GM12878 (cell line): ENCODE results near the gene ADGRV1. TPM values are rescaled to one million over a fixed set of nuclear protein-coding genes. Genes with fewer than 3 reads are reported as not detected.

Experiments used
- ATAC-seq: fragments of 200-7000 bp; cut with Tn5 transposase; 3 replicates; pipeline ENCODE4 v1.9.1; 2020; ENCODE audit warnings: mild to moderate bottlenecking, moderate library complexity
- BruUV-seq: library from RNA; stranded (reverse); fragments of 400-500 nt; replicated peaks from 2 replicates; lab custom pipeline; 2021; lab: Mats Ljungman, UMichigan
- CTCF ChIA-PET: fragments of 300-600 bp; sonication (Branson Sonifier 250); formaldehyde crosslinking; extraction: SDS; loops from one replicate; lab custom pipeline; 2021; ENCODE audit warnings: inconsistent platforms; lab: Yijun Ruan, JAX
- POLR2A ChIA-PET: fragments of 350-600 bp; formaldehyde crosslinking; extraction: SDS; loops from one replicate; lab custom pipeline; 2021; ENCODE audit warnings: inconsistent platforms; lab: Charles Lee
- RAD21 ChIA-PET: fragments of 300-600 bp; sonication (Branson Sonifier 250); formaldehyde crosslinking; loops from one replicate; lab custom pipeline; 2023; ENCODE audit warnings: antibody characterized with exemption; ENCODE audit not compliant: unreplicated experiment; lab: Charles Lee
- SMC1A ChIA-PET: fragments of 300-600 bp; sonication (Branson Sonifier 250); formaldehyde crosslinking; loops from one replicate; lab custom pipeline; 2023; ENCODE audit not compliant: unreplicated experiment, uncharacterized antibody; lab: Charles Lee
- DNase-seq: peaks from one replicate; pipeline ENCODE4 v3.0.0-alpha.2; 2011; ENCODE audit warnings: low read depth, low spot score
- FAIRE-seq: peaks from 3 replicates; lab custom pipeline; 2011; peaks lifted over from hg19 to GRCh38; lab: Jason Lieb, UNC
- H2AFZ ChIP-seq: 2 replicates; pipeline ENCODE4 v1.6.0; 2011; ENCODE audit warnings: low read depth, low read length, control low read depth; ENCODE audit not compliant: control insufficient read depth
- H3K27ac ChIP-seq: 2 replicates; pipeline ENCODE4 v1.5.1; 2011; ENCODE audit warnings: control low read depth; ENCODE audit not compliant: control insufficient read depth, insufficient read depth
- H3K27me3 ChIP-seq, 2 experiments: replicated peaks in 1 of 2; 2 replicates each; pipeline versions ENCODE4 v1.6.0 to v1.6.1; 2011; ENCODE audit warnings: low read length in 1 of 2; ENCODE audit not compliant: control insufficient read depth in 2 of 2, insufficient read depth in 2 of 2
- H3K36me3 ChIP-seq, 2 experiments: 2 replicates each; pipeline ENCODE4 v1.5.1; 2011; ENCODE audit warnings: low read length in 1 of 2; ENCODE audit not compliant: control insufficient read depth in 2 of 2, insufficient read depth in 2 of 2
- H3K4me1 ChIP-seq: 2 replicates; pipeline ENCODE4 v1.6.1; 2011; ENCODE audit warnings: mild to moderate bottlenecking, low read length, moderate library complexity, mixed read lengths; ENCODE audit not compliant: control insufficient read depth, insufficient read depth
- H3K4me2 ChIP-seq: 2 replicates; pipeline ENCODE4 v1.6.0; 2011; ENCODE audit warnings: control low read depth; ENCODE audit not compliant: control insufficient read depth, insufficient read depth
- H3K4me3 ChIP-seq: fragments of 200-600 bp; sonication (generic); 2 replicates; pipeline ENCODE4 v1.5.1; 2016
- H3K79me2 ChIP-seq: 2 replicates; pipeline ENCODE4 v1.6.0; 2011; ENCODE audit warnings: low read length; ENCODE audit not compliant: control insufficient read depth, insufficient read depth
- H3K9ac ChIP-seq: 2 replicates; pipeline ENCODE4 v1.8.0; 2011; ENCODE audit warnings: low read length, control low read depth, mixed read lengths; ENCODE audit not compliant: control insufficient read depth, insufficient read depth
- H3K9me3 ChIP-seq: replicated peaks from 3 replicates; pipeline ENCODE4 v1.5.1; 2011; ENCODE audit warnings: mild to moderate bottlenecking, low read length; ENCODE audit not compliant: control insufficient read depth, insufficient read depth
- H4K20me1 ChIP-seq: 2 replicates; pipeline ENCODE4 v1.6.0; 2011; ENCODE audit not compliant: control insufficient read depth, insufficient read depth
- ATF7 ChIP-seq: fragments of 450-650 bp; IDR thresholded peaks from 2 replicates; pipeline ENCODE4 v1.6.1; 2016; ENCODE audit warnings: low read depth, mild to moderate bottlenecking
- CHD4 ChIP-seq: fragments of 200-600 bp; sonication (generic); IDR thresholded peaks from 2 replicates; pipeline ENCODE4 v1.6.1; 2016; ENCODE audit warnings: mild to moderate bottlenecking
- NR2C1 ChIP-seq: fragments of 450-650 bp; IDR thresholded peaks from 2 replicates; pipeline ENCODE4 v1.6.1; 2017; ENCODE audit warnings: antibody characterized with exemption, mild to moderate bottlenecking, moderate library complexity
- ZNF274 ChIP-seq: IDR thresholded peaks from one replicate; pipeline ENCODE4 v1.8.0; 2011; ENCODE audit not compliant: insufficient read length, insufficient read depth
- WGBS: methylation state at CpG from one replicate; pipeline ENCODE4 v1.1.6; 2016; ENCODE audit warnings: low lambda C conversion rate; ENCODE audit not compliant: insufficient replicate concordance, insufficient coverage; ENCODE audit errors: missing lambda C conversion rate; 5-methylcytosine and 5-hydroxymethylcytosine counted together
- in situ Hi-C: fragments of 300-500 bp; cut with MboI; formaldehyde crosslinking; loops from 9 replicates; pipeline ENCODE4 v1.14.3; 2018; ENCODE audit warnings: mixed read lengths
- intact Hi-C: fragments of 100-400 bp; cut with micrococcal nuclease; formaldehyde crosslinking; loops from one replicate; pipeline ENCODE4 v1.14.2; 2022; ENCODE audit not compliant: unreplicated experiment
- polyA plus RNA-seq, 11 experiments: library from polyadenylated mRNA; depleted of rRNA in 4 of 11; unstranded in 6 of 11; stranded (reverse) in 5 of 11; fragments of >200 nt; fragmentation: Nextera tagmentation in 4 of 11; fragmentation: Illumina TruSeq in 1 of 11; extraction: Ambion mirVana in 4 of 11; extraction: Trizol in 1 of 11; gene quantifications; 1 replicate in 1 of 11; 2 replicates in 10 of 11; pipeline versions ENCODE4 v1.2.1 to v1.2.3, GENCODE V29; 2011 to 2016; ENCODE audit warnings: inconsistent platforms in 2 of 11, missing spikeins in 2 of 11, low read depth in 1 of 11
- total RNA-seq, 4 experiments: library from RNA; depleted of rRNA in 3 of 4; stranded (reverse); fragments of >200 nt in 3 of 4; fragmentation: Illumina TruSeq in 1 of 4; extraction: Trizol in 1 of 4; gene quantifications; 2 replicates each; pipeline versions ENCODE4 v1.2.1 to v1.2.3, GENCODE V29; 2013 to 2021
- TF ChIP-seq, protein P1 (sequence below): fragments of 150-350 bp; IDR thresholded peaks from 2 replicates; pipeline ENCODE4 v1.6.1; 2016; ENCODE audit warnings: low read depth, low read length

The ADGRV1 gene
- total and polyA plus RNA-seq, 10 of the 15 experiments (the other 5 are each of a cell fraction or from before 2014, with no cell fraction given): 0.04 to 8.1 (median 0.16) TPM; not detected in 1

- Histone ChIP-seq H4K20me1 (no peaks in the 10 kb centered on the region), H3K36me3 (no peaks in the 10 kb centered on the region), H3K4me2 (no peak overlapping the region), H3K79me2 (no peaks in the 10 kb centered on the region), H3K9me3 (no peaks in the 10 kb centered on the region), H3K27me3 (no peaks in the 10 kb centered on the region), H3K4me1 (no peaks in the 10 kb centered on the region), H3K27ac (no peak overlapping the region), H3K4me3 (no peak overlapping the region), H2AFZ (no peak overlapping the region), H3K9ac (no peak overlapping the region)
- POLR2A ChIA-PET: no interaction called here
- FAIRE-seq (no peak), DNase-seq (no peak), ATAC-seq (no peak)
- RAD21 ChIA-PET: no interaction called here
- in situ Hi-C loops (no loop called here), intact Hi-C loops (no loop called here)
- TF ChIP-seq, protein P1, sequence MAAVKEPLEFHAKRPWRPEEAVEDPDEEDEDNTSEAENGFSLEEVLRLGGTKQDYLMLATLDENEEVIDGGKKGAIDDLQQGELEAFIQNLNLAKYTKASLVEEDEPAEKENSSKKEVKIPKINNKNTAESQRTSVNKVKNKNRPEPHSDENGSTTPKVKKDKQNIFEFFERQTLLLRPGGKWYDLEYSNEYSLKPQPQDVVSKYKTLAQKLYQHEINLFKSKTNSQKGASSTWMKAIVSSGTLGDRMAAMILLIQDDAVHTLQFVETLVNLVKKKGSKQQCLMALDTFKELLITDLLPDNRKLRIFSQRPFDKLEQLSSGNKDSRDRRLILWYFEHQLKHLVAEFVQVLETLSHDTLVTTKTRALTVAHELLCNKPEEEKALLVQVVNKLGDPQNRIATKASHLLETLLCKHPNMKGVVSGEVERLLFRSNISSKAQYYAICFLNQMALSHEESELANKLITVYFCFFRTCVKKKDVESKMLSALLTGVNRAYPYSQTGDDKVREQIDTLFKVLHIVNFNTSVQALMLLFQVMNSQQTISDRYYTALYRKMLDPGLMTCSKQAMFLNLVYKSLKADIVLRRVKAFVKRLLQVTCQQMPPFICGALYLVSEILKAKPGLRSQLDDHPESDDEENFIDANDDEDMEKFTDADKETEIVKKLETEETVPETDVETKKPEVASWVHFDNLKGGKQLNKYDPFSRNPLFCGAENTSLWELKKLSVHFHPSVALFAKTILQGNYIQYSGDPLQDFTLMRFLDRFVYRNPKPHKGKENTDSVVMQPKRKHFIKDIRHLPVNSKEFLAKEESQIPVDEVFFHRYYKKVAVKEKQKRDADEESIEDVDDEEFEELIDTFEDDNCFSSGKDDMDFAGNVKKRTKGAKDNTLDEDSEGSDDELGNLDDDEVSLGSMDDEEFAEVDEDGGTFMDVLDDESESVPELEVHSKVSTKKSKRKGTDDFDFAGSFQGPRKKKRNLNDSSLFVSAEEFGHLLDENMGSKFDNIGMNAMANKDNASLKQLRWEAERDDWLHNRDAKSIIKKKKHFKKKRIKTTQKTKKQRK: no peak
- no peak for TF ChIP-seq NR2C1
- no peak for TF ChIP-seq ATF7
- TF ChIP-seq CHD4: no peak
- TF ChIP-seq ZNF274: no peak
- CTCF ChIA-PET: no interaction called here
- WGBS: 62% methylated on average over 7 of the region's 7 CpGs
- BruUV-seq: no TSS peak
- SMC1A ChIA-PET: interaction anchor here (0.9 to 1.2 kb wide), 2 partner anchors 11 to 454 kb away, joined by 3 read pairs; no protein-coding TSS in a partner anchor
Measured at GRCh38 chr5:90965110-90965685, 406.6 kb downstream of the ADGRV1 start.
